MCF 10A (cell line): ENCODE results near the gene GABRB3. TPM values are rescaled to one million over a fixed set of nuclear protein-coding genes. Genes with fewer than 3 reads are reported as not detected.

ENCODE experiments used
- BruUV-seq: library from RNA; stranded (reverse); fragments of 400-500 nt; replicated peaks from 2 replicates; lab custom pipeline; 2021; lab: Mats Ljungman, UMichigan
- CTCF ChIA-PET: fragments of 300-600 bp; sonication (Branson Sonifier 250); formaldehyde crosslinking; extraction: SDS; loops from one replicate; lab custom pipeline; 2021; ENCODE audit warnings: antibody characterized with exemption, inconsistent platforms; lab: Yijun Ruan, JAX
- POLR2A ChIA-PET: fragments of 300-600, 350-650 bp; sonication (Branson Sonifier 250); formaldehyde crosslinking; extraction: SDS; loops from one replicate; lab custom pipeline; 2020; ENCODE audit warnings: antibody characterized with exemption, inconsistent platforms; lab: Yijun Ruan, JAX
- DNase-seq: peaks from one replicate; pipeline ENCODE4 v3.0.0-alpha.2; 2018; ENCODE audit not compliant: unreplicated experiment
- H3K27ac Mint-ChIP-seq: one replicate; pipeline ENCODE4 v1.8.0; 2022; ENCODE audit warnings: mild to moderate bottlenecking, low read depth, mixed read lengths; ENCODE audit not compliant: unreplicated experiment
- H3K27me3 Mint-ChIP-seq: one replicate; pipeline ENCODE4 v1.8.0; 2022; ENCODE audit warnings: mixed read lengths; ENCODE audit not compliant: insufficient read depth, unreplicated experiment
- H3K36me3 Mint-ChIP-seq: one replicate; pipeline ENCODE4 v1.8.0; 2022; ENCODE audit warnings: mild to moderate bottlenecking, moderate library complexity, mixed read lengths; ENCODE audit not compliant: insufficient read depth, unreplicated experiment
- H3K4me1 Mint-ChIP-seq: one replicate; pipeline ENCODE4 v1.8.0; 2022; ENCODE audit warnings: mixed read lengths; ENCODE audit not compliant: insufficient read depth, unreplicated experiment
- H3K4me3 Mint-ChIP-seq: one replicate; pipeline ENCODE4 v1.8.0; 2022; ENCODE audit warnings: mild to moderate bottlenecking, moderate library complexity, mixed read lengths; ENCODE audit not compliant: unreplicated experiment
- H3K9me3 Mint-ChIP-seq: one replicate; pipeline ENCODE4 v1.8.0; 2022; ENCODE audit warnings: mixed read lengths; ENCODE audit not compliant: unreplicated experiment
- intact Hi-C: fragments of 100-400 bp; cut with micrococcal nuclease; formaldehyde crosslinking; loops from 2 replicates; pipeline ENCODE4 v1.14.1; 2022
- total RNA-seq: library from RNA; stranded (reverse); gene quantifications from 2 replicates; pipeline ENCODE4 v1.2.3, GENCODE V29; 2022
- TF ChIP-seq, protein P1 (sequence below): fragments of 200-600 bp; IDR thresholded peaks from one replicate; pipeline ENCODE4 v1.8.0; 2022; ENCODE audit warnings: antibody characterized with exemption, mild to moderate bottlenecking; ENCODE audit not compliant: unreplicated experiment

The GABRB3 gene
- total RNA-seq, 1 experiment from 2014 or later, result not detected

DNA sequence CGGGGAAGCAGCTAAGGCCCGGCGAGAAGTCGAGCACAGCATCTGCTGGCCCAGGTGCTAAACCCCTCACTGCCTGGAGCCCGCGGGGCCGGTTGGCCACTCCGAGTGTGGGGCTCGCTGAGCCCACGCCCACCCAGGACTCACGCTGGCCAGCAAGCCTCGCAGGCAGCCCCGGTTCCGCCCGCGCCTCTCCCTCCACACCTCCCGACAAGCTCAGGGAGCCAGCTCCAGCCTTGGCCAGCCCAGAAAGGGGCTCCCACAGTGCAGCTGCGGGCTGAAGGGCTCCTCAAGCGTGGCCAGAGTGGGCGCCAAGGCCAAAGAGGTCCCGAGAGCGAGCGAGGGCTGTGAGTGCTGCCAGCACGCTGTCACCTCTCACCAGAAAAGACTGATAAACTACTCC is 8.9 kb upstream of the GABRB3 start:
- POLR2A ChIA-PET, result no interaction called here
- peaks cover 23% of the 10 kb centered on the region for H3K9me3 Mint-ChIP-seq

DNA sequence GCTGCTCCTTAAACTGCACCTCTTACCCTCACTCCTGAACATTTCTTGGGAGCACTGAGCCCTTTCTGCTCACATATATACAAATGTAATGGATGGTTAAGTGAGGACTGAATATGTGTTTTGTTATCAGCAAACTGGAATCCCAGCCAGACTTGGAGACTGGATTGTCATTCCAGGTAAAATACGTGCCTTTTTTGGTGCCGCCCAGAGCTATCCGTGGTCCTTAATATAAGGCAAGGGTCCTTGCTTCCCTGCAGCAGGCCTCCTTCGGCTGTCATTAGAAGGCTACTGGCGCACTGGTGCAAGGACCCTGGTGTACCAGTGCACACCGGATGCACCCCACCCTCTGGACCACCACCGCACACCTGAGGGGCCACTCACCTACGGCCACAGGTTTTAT is 1.1 kb upstream of the GABRB3 start:
- no peak for DNase-seq
- H3K27ac Mint-ChIP-seq, result no peak overlapping the region
- H3K4me1 Mint-ChIP-seq, result no peaks in the 10 kb centered on the region
- CTCF ChIA-PET, result no interaction called here
- POLR2A ChIA-PET, result no interaction called here
- H3K9me3 Mint-ChIP-seq, result peaks cover 26% of the 10 kb centered on the region
- no peaks in the 10 kb centered on the region for H3K27me3 Mint-ChIP-seq
- no peaks in the 10 kb centered on the region for H3K36me3 Mint-ChIP-seq
- intact Hi-C loops, result no loop called here
- BruUV-seq, result no TSS peak
- no peak overlapping the region for H3K4me3 Mint-ChIP-seq
- TF ChIP-seq, protein P1, sequence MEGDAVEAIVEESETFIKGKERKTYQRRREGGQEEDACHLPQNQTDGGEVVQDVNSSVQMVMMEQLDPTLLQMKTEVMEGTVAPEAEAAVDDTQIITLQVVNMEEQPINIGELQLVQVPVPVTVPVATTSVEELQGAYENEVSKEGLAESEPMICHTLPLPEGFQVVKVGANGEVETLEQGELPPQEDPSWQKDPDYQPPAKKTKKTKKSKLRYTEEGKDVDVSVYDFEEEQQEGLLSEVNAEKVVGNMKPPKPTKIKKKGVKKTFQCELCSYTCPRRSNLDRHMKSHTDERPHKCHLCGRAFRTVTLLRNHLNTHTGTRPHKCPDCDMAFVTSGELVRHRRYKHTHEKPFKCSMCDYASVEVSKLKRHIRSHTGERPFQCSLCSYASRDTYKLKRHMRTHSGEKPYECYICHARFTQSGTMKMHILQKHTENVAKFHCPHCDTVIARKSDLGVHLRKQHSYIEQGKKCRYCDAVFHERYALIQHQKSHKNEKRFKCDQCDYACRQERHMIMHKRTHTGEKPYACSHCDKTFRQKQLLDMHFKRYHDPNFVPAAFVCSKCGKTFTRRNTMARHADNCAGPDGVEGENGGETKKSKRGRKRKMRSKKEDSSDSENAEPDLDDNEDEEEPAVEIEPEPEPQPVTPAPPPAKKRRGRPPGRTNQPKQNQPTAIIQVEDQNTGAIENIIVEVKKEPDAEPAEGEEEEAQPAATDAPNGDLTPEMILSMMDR, result no peak

More for the DNA sequence above, 8.9 kb upstream of the GABRB3 start:
- Mint-ChIP-seq H3K27ac (no peak overlapping the region), H3K4me1 (no peaks in the 10 kb centered on the region), H3K4me3 (no peak overlapping the region), H3K36me3 (no peaks in the 10 kb centered on the region), H3K27me3 (no peaks in the 10 kb centered on the region)
- DNase-seq, result no peak
- intact Hi-C loops, result no loop called here
- no TSS peak for BruUV-seq
- TF ChIP-seq, protein P1, result no peak
- CTCF ChIA-PET, result no interaction called here

DNA sequence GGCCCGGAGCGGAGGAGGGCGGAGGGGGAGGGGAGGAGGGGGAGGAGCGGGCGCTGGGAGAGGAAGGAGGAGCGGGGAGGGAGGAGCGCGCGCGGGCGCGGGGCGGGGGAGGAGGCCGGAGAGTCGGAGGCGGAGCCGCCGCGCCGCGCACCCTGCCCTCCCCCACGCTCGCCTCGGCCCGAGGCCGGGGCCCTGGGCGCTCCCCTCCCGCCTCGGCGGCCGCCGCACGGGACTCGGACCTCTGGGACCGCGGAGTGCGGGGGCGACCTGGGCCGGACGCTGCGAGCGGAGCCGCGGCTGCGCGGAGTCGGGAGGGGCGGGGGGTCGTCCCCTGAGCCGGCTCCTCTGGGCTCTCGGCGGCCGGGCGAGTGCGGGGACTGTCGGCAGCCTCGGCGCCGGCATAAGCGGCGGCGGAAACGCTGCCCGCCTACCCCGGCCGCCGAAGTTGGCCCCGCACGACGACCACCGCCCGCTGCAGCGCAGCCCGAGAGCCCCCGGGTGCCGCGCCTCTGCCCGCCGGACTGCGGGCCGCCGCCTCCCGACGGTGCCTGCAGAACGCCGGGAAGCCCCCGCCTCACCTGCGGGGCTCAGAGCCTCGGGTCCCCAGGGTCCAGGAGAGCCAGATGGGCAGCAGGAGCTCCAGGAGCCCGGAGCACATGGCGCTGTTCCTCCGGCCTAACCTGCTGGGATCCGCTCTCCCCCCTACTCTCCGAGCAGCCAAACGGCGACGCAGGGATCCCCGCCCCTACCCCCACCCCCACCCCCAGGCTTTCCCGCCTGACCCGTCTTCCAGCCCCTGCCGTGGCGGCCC is 406 bp upstream of the GABRB3 start:
- no peak overlapping the region for H3K4me3 Mint-ChIP-seq
- H3K27ac Mint-ChIP-seq, result no peak overlapping the region
- no peak for DNase-seq
- H3K9me3 Mint-ChIP-seq, result peaks cover 28% of the 10 kb centered on the region
- TF ChIP-seq, protein P1, result no peak
- POLR2A ChIA-PET, result no interaction called here
- no peaks in the 10 kb centered on the region for H3K4me1 Mint-ChIP-seq
- no peaks in the 10 kb centered on the region for H3K27me3 Mint-ChIP-seq
- CTCF ChIA-PET, result no interaction called here
- intact Hi-C loops, result no loop called here
- BruUV-seq, result no TSS peak
- no peaks in the 10 kb centered on the region for H3K36me3 Mint-ChIP-seq

DNA sequence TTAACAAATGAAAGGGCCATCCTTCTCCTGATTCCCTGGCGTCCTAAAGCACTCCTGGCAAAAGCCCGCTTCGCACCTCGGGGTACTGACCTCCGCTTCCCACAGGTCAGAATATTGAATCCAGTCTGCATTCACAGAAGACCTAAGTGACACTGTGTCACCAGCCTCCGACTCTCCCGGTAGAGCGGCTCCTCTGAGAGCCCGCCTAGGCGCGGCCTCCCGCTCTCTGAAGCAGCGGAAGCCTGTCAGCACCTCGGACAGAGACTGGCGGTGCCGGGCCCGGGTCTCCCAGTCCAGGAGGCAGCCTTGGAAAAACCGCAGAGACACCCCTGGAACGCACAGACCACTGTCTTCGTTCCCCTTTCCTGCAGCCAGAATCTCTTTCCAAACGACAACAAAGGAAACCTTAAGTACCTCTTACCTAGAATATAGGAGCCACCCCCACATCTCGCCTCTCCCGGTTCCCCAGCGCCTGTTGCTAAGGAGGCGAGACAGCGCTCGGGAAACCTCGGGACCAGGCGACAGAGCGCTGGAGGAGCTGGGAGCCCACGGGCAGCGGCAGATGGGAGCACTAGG is 1.2 kb downstream of the GABRB3 start:
- no peaks in the 10 kb centered on the region for H3K4me1 Mint-ChIP-seq
- no peak overlapping the region for H3K4me3 Mint-ChIP-seq
- H3K27me3 Mint-ChIP-seq, result no peaks in the 10 kb centered on the region
- no peak overlapping the region for H3K27ac Mint-ChIP-seq
- ChIA-PET CTCF (no interaction called here), POLR2A (no interaction called here)
- no peak for DNase-seq
- H3K9me3 Mint-ChIP-seq, result peaks cover 28% of the 10 kb centered on the region
- no peaks in the 10 kb centered on the region for H3K36me3 Mint-ChIP-seq
- TF ChIP-seq, protein P1, result no peak
- BruUV-seq, result no TSS peak
- intact Hi-C loops, result no loop called here
